ENCODE results near the gene HORMAD2. TPM values are rescaled to one million over a fixed set of nuclear protein-coding genes. Genes with fewer than 3 reads are reported as not detected.
A peak's percentile ranks its signal among the peaks of the same experiment; 100 is the strongest.

The HORMAD2 gene
- polyA plus RNA-seq, 4 donors = not detected

DNA sequence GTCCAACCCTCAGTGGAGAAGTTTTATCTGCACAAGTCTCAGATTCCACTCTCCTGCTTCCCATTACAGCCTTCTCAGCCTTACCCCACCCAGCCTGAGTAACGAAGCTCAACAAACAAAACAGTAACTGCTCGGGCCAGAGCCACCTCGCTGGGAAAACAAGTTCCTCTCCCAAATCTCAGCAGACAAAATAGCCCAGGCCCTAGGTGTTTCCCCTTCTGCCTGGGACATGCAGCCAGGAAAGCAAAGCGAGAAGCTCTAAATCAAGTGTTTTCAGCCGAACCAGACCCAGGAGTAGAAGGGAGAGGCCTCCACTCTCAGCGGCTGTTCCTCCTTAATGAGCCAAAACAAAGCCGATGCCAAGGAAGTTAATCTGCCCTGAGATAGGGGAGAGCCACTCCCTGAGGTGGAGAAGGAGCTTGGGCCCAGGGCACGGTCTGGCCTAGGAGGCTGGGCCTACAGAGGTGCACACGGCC, 122.3 kb downstream of the HORMAD2 start:
- no peaks in the 10 kb centered on the region for H3K27me3 ChIP-seq (ENCODE audit: control insufficient read depth in 3 of 3, insufficient read depth in 3 of 3, low read length in 3 of 3)
- H3K4me1 ChIP-seq (ENCODE audit: control insufficient read depth in 3 of 3, insufficient read depth in 2 of 3, low read depth in 1 of 3, low read length in 2 of 3) = peaks cover 0 to 10% (median 0%) of the 10 kb centered on the region in 3 donors
- peak overlapping the region; percentile 29 to 88 (median 51) for H3K27ac ChIP-seq (ENCODE audit: low read depth in 1 of 3, low read length in 2 of 3)
- no peak overlapping the region for H3K4me3 ChIP-seq (ENCODE audit: low read depth in 1 of 3, low read length in 3 of 3)
- DNase-seq (peak; percentile 47 to 91), FAIRE-seq (no peak)
- peaks cover 0 to 2% of the 10 kb centered on the region in 2 donors for H3K9me3 ChIP-seq (ENCODE audit: control insufficient read depth in 2 of 2, insufficient read depth in 1 of 2, low read depth in 1 of 2, low read length in 1 of 2)
- H3K36me3 ChIP-seq (ENCODE audit: control insufficient read depth in 3 of 3, insufficient read depth in 2 of 3, low read depth in 1 of 3, low read length in 3 of 3) = no peaks in the 10 kb centered on the region
- 8 to 43% (median 32%) methylated on average over 9 of the region's 9 CpGs for WGBS, 3 donors

DNA sequence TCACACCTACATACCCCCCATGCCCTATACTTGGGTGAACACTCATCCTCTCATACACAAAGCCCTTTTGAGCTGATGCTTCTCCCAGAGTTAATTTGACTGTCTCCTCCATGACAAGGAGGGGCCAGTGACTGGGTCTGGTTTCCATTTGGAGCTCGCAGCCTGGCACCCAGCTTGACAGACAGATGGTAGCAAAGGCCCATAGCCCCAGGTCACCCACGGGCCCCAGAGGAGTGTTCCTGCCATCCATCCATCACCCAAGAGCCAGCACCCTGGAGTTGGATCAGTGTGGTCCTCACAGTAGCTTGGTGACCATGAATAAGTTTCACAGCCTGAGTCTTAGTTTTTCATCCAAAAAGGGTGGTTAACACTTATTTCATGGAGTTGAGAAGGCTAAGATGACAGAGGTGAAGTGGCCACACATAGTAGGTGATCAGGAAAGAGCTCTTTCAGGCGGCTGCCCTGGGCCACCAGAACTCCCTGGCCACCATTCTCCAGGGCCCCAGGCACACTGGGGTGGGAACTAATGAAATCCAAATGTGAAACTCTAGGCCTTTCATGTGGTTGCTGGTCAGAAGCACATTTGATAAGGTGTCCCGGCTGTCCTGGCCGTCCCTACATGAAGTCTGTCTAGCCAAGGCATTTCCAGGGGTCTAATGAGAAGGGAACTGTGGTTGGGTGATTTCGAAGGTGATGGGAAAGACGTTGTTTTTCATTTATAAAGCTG, 123.9 kb downstream of the HORMAD2 start:
- Histone ChIP-seq H3K27me3 (ENCODE audit: control insufficient read depth in 3 of 3, insufficient read depth in 3 of 3, low read length in 3 of 3) (no peaks in the 10 kb centered on the region), H3K27ac (ENCODE audit: low read depth in 1 of 3, low read length in 2 of 3) (no peak overlapping the region), H3K4me1 (ENCODE audit: control insufficient read depth in 3 of 3, insufficient read depth in 2 of 3, low read depth in 1 of 3, low read length in 2 of 3) (peaks cover 0 to 22% (median 0%) of the 10 kb centered on the region in 3 donors), H3K36me3 (ENCODE audit: control insufficient read depth in 3 of 3, insufficient read depth in 2 of 3, low read depth in 1 of 3, low read length in 3 of 3) (no peaks in the 10 kb centered on the region), H3K9me3 (ENCODE audit: control insufficient read depth in 2 of 2, insufficient read depth in 1 of 2, low read depth in 1 of 2, low read length in 1 of 2) (peaks cover 0 to 2% of the 10 kb centered on the region in 2 donors), H3K4me3 (ENCODE audit: low read depth in 1 of 3, low read length in 3 of 3) (no peak overlapping the region)
- no peak for FAIRE-seq
- 70 to 75% (median 73%) methylated on average over 7 of the region's 7 CpGs for WGBS, 3 donors
- DNase-seq = no peak

DNA sequence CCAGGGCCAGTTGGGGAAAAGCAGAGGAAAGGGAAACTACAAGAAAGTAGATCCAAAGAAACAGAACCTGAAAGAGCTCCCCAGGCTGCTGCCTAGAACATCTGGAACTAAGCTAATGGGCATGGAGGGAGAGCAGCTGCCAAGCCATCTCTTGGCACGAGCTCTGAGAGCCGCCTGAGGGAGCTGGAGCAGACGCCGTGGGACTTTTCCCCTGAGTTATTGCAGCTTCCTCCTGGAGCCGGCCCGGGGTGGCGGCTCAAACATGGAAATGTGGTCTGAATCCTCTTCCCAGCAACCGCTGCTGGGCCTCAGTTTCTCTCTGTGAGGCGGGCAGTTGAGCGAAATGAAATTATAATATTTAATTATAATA, 124.5 kb downstream of the HORMAD2 start:
- no peak overlapping the region for H3K27ac ChIP-seq (ENCODE audit: low read depth in 1 of 3, low read length in 2 of 3)
- peaks cover 0 to 24% (median 0%) of the 10 kb centered on the region in 3 donors for H3K4me1 ChIP-seq (ENCODE audit: control insufficient read depth in 3 of 3, insufficient read depth in 2 of 3, low read depth in 1 of 3, low read length in 2 of 3)
- H3K9me3 ChIP-seq (ENCODE audit: control insufficient read depth in 2 of 2, insufficient read depth in 1 of 2, low read depth in 1 of 2, low read length in 1 of 2) = peaks cover 0 to 2% of the 10 kb centered on the region in 2 donors
- DNase-seq (peak in 1 of 2 donors; percentile 37), FAIRE-seq (no peak)
- WGBS, 3 donors = 27 to 43% (median 42%) methylated on average over 9 to 10 of the region's 10 CpGs
- no peaks in the 10 kb centered on the region for H3K36me3 ChIP-seq (ENCODE audit: control insufficient read depth in 3 of 3, insufficient read depth in 2 of 3, low read depth in 1 of 3, low read length in 3 of 3)
- no peaks in the 10 kb centered on the region for H3K27me3 ChIP-seq (ENCODE audit: control insufficient read depth in 3 of 3, insufficient read depth in 3 of 3, low read length in 3 of 3)
- H3K4me3 ChIP-seq (ENCODE audit: low read depth in 1 of 3, low read length in 3 of 3) = no peak overlapping the region

DNA sequence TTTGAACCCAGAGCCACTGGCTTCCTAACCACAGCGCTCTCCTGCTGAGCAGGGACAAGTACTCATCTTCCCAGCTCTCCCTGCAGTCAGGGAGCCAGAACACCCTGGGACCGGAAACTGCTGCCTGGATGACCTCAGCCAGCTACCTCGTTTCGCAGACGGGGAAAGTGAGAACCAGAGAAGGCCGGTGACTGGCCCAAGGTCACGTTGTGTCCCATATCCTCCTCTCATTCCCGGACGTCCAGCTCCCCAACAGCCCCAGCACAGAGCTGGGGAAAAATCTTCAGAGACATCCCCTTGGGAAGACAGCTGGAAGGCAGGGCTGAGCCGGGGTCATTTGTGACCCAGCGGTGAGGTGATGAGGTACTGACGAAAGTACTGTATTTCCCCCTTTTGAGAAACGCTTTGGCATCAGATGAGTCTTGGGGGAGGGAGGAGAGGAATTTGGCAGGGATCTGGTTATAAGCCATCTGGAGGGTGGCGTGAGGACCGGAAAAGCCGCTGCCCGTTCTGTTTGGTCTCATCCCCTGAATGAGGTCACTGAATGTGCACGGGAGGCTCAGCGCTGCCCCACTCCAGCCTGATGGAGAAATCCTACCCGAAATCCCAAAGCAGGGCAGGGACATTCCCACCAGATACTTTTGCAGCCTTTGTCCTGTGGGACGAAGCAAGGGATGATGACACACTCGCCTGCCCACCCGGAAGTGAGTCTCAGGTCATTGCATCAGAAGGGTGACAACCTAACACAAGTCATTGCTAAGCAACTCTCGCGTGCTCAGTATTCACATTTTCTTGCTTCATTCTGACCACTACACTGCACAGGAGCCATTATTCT, 125.2 kb downstream of the HORMAD2 start:
- no peaks in the 10 kb centered on the region for H3K27me3 ChIP-seq (ENCODE audit: control insufficient read depth in 3 of 3, insufficient read depth in 3 of 3, low read length in 3 of 3)
- no peak overlapping the region for H3K4me3 ChIP-seq (ENCODE audit: low read depth in 1 of 3, low read length in 3 of 3)
- no peaks in the 10 kb centered on the region for H3K36me3 ChIP-seq (ENCODE audit: control insufficient read depth in 3 of 3, insufficient read depth in 2 of 3, low read depth in 1 of 3, low read length in 3 of 3)
- WGBS, 3 donors = 68 to 86% (median 82%) methylated on average over 25 of the region's 25 CpGs
- DNase-seq (no peak), FAIRE-seq (no peak)
- H3K4me1 ChIP-seq (ENCODE audit: control insufficient read depth in 3 of 3, insufficient read depth in 2 of 3, low read depth in 1 of 3, low read length in 2 of 3) = peaks cover 0 to 29% (median 0%) of the 10 kb centered on the region in 3 donors
- H3K9me3 ChIP-seq (ENCODE audit: control insufficient read depth in 2 of 2, insufficient read depth in 1 of 2, low read depth in 1 of 2, low read length in 1 of 2) = peaks cover 0 to 2% of the 10 kb centered on the region in 2 donors
- peak overlapping the region in 1 of 3 donors; percentile 82 for H3K27ac ChIP-seq (ENCODE audit: low read depth in 1 of 3, low read length in 2 of 3)

DNA sequence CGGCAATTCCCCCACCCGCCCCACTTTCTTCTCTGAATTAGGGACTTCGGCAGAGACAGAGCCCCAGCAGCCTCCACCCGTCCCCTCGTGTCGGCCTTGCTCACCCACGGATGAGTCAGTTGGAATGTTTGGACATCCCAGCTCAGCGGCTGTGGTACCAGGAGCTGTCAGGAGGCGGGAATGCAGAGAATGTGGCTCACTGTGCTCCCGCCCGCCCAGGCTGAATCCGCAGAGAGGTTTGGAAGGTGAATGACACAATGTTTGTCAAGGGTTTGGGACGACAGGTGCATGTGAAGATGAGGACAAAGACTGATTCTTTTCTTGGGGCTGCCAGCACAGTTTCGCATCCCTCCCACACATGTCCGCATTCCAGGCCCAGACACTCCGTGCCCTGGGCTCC, 126.7 kb downstream of the HORMAD2 start:
- peaks cover 0 to 1% of the 10 kb centered on the region in 2 donors for H3K9me3 ChIP-seq (ENCODE audit: control insufficient read depth in 2 of 2, insufficient read depth in 1 of 2, low read depth in 1 of 2, low read length in 1 of 2)
- no peak overlapping the region for H3K27ac ChIP-seq (ENCODE audit: low read depth in 1 of 3, low read length in 2 of 3)
- no peak for FAIRE-seq
- no peak for DNase-seq
- no peaks in the 10 kb centered on the region for H3K36me3 ChIP-seq (ENCODE audit: control insufficient read depth in 3 of 3, insufficient read depth in 2 of 3, low read depth in 1 of 3, low read length in 3 of 3)
- no peaks in the 10 kb centered on the region for H3K27me3 ChIP-seq (ENCODE audit: control insufficient read depth in 3 of 3, insufficient read depth in 3 of 3, low read length in 3 of 3)
- WGBS, 3 donors = 65 to 70% (median 70%) methylated on average over 16 of the region's 16 CpGs
- peaks cover 0 to 33% (median 0%) of the 10 kb centered on the region in 3 donors for H3K4me1 ChIP-seq (ENCODE audit: control insufficient read depth in 3 of 3, insufficient read depth in 2 of 3, low read depth in 1 of 3, low read length in 2 of 3)
- no peak overlapping the region for H3K4me3 ChIP-seq (ENCODE audit: low read depth in 1 of 3, low read length in 3 of 3)

DNA sequence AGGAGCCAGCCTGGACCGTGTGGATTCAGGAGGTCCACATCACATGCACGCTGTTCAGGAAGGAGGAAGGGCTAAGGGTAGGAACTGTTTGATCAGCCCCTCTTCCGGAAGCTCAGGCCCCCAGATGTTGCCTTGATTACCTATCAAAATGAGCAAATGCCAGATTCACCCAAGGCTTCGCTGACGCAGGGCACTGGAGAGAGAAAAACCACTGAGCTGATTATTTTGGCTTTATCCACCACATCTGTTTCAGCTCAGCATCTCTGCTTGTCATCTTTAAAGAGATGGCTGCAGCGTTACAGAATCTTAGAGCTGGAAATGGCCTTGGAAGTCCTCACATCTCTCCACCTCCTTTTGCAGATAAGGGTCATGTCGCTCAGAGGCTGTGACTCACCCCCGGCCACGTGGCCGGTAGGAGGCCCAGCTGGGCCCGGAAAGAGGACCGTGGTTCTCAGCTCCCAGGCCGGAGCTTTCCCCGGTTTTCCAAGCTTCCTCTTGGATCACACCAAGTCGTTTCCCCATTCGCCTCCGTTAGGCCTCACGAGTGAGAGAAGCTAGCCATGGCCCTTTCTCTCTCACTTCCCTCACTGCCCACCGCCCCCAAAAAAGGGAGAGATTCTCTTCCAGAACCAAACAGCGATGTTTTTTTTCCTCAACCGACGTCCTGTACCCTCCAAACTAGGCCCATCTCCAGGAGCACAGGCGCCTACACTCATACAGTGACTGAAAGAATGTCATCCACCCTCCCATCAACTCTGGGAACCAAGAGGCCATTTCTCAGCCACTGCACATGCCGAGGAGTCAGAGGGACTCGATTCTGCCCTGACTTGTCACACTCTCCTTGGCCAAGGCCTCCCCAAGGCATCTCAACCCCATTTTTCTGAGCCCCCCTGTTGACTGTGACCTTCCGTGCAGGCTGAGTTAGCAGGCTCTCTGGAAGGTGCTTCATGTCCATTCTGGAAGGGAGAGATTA, 128.7 kb downstream of the HORMAD2 start:
- H3K36me3 ChIP-seq (ENCODE audit: control insufficient read depth in 3 of 3, insufficient read depth in 2 of 3, low read depth in 1 of 3, low read length in 3 of 3) = no peaks in the 10 kb centered on the region
- no peaks in the 10 kb centered on the region for H3K9me3 ChIP-seq (ENCODE audit: control insufficient read depth in 2 of 2, insufficient read depth in 1 of 2, low read depth in 1 of 2, low read length in 1 of 2)
- H3K4me1 ChIP-seq (ENCODE audit: control insufficient read depth in 3 of 3, insufficient read depth in 2 of 3, low read depth in 1 of 3, low read length in 2 of 3) = peaks cover 0 to 36% (median 3%) of the 10 kb centered on the region in 3 donors
- FAIRE-seq = no peak
- DNase-seq = peak; percentile 78 to 81
- H3K27me3 ChIP-seq (ENCODE audit: control insufficient read depth in 3 of 3, insufficient read depth in 3 of 3, low read length in 3 of 3) = no peaks in the 10 kb centered on the region
- H3K4me3 ChIP-seq (ENCODE audit: low read depth in 1 of 3, low read length in 3 of 3) = no peak overlapping the region
- H3K27ac ChIP-seq (ENCODE audit: low read depth in 1 of 3, low read length in 2 of 3) = peak overlapping the region; percentile 46 to 75 (median 72)
- 46 to 58% (median 53%) methylated on average over 26 of the region's 26 CpGs for WGBS, 3 donors

DNA sequence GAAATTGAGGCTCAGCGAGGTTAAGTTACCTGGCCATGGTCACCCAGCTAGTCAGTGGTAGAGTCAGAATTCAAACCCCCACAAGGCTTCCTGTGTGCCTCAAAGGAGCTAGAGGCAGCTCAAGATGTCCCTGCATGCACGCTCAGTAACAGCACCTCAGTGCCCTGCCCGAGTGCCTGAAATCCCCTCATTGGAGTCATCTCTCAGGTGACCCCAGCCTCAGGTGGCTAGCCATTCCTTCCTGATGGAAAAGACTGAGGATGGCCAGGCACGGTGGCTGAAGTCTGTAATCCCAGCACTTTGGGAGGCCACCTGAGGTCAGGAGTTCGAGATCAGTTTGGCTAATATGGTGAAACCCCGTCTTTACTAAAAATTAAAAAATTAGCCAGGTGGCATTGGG, 129.4 kb downstream of the HORMAD2 start:
- Histone ChIP-seq H3K4me1 (ENCODE audit: control insufficient read depth in 3 of 3, insufficient read depth in 2 of 3, low read depth in 1 of 3, low read length in 2 of 3) (peaks cover 0 to 36% (median 3%) of the 10 kb centered on the region in 3 donors), H3K27me3 (ENCODE audit: control insufficient read depth in 3 of 3, insufficient read depth in 3 of 3, low read length in 3 of 3) (no peaks in the 10 kb centered on the region), H3K4me3 (ENCODE audit: low read depth in 1 of 3, low read length in 3 of 3) (no peak overlapping the region), H3K36me3 (ENCODE audit: control insufficient read depth in 3 of 3, insufficient read depth in 2 of 3, low read depth in 1 of 3, low read length in 3 of 3) (no peaks in the 10 kb centered on the region), H3K27ac (ENCODE audit: low read depth in 1 of 3, low read length in 2 of 3) (no peak overlapping the region), H3K9me3 (ENCODE audit: control insufficient read depth in 2 of 2, insufficient read depth in 1 of 2, low read depth in 1 of 2, low read length in 1 of 2) (no peaks in the 10 kb centered on the region)
- FAIRE-seq (no peak), DNase-seq (no peak)
- WGBS, 3 donors = 92 to 94% (median 93%) methylated on average over 6 of the region's 6 CpGs

All from small intestine (tissue), 7 donors.